Adrenal gland (tissue), 5 donors: ENCODE measurements around the gene GNB3.

Experiments used
- POLR2A ChIP-seq, 2 donors: fragments of 450-650 bp; IDR thresholded peaks; one replicate each; pipeline ENCODE4 v1.6.1; 2017; ENCODE audit warnings: antibody characterized with exemption in 2 of 2, mild to moderate bottlenecking in 2 of 2, moderate library complexity in 1 of 2
- TF ChIP-seq, protein P1 (sequence below), 6 experiments: fragments of 450-650 bp in 4 of 6; fragments of 200-600 bp in 2 of 6; sonication (generic) in 1 of 6; IDR thresholded peaks; 1 replicate in 5 of 6; 2 replicates in 1 of 6; pipeline versions ENCODE4 v1.5.1 to v1.8.0; 2016 to 2021; ENCODE audit warnings: antibody characterized with exemption in 6 of 6, mild to moderate bottlenecking in 2 of 6, moderate library complexity in 1 of 6
- donor health status: DM: no; HTN: no; CAD: no.

DNA sequence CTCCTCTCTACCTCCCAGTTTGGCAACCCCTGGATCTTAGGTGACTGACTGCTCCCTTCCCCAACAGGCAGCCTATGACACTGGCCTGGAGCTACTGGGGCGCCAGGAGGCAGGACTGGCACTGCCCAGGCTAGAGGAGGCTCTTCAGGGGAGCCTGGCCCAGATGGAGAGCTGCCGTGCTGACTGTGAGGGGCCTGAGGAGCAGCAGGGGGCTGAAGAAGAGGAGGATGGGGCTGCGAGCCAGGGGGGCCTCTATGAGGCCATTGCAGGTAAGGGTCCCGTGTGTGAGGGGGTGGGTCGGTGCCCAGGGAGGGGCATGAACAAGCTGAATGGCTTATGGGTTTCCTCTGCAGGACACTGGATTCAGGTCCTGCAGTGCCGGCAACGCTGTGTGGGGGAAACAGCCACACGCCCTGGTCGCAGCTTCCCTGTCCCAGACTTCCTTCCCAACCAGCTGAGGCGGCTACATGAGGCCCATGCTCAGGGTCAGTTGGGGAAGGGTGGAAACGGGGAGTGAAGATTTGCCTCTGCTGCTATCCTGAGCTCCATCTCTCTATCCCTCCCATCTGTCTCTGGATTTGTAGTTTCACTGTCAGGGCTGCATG, 10.3 kb upstream of the GNB3 start:
- TF ChIP-seq, protein P1, sequence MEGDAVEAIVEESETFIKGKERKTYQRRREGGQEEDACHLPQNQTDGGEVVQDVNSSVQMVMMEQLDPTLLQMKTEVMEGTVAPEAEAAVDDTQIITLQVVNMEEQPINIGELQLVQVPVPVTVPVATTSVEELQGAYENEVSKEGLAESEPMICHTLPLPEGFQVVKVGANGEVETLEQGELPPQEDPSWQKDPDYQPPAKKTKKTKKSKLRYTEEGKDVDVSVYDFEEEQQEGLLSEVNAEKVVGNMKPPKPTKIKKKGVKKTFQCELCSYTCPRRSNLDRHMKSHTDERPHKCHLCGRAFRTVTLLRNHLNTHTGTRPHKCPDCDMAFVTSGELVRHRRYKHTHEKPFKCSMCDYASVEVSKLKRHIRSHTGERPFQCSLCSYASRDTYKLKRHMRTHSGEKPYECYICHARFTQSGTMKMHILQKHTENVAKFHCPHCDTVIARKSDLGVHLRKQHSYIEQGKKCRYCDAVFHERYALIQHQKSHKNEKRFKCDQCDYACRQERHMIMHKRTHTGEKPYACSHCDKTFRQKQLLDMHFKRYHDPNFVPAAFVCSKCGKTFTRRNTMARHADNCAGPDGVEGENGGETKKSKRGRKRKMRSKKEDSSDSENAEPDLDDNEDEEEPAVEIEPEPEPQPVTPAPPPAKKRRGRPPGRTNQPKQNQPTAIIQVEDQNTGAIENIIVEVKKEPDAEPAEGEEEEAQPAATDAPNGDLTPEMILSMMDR (IDR thresholded peaks at IDR 0.05): no peak
- no peak for TF ChIP-seq POLR2A (IDR thresholded peaks at IDR 0.05)
